ENCODE data around the gene ATAD3C.
"Not testable (repeated sequence)": the region's sequence is repeated elsewhere in the genome, so short reads cannot be mapped to it uniquely, and the experiment has no call there.

The ATAD3C gene

GRCh38 chr1:1513675-1514074, 64.2 kb downstream of the ATAD3C start:
- TF ChIP-seq ZNF157 (tag by site-specific recombination; IDR thresholded peaks at IDR 0.05) = peak; percentile 70
- CTCF ChIA-PET; POLR2A ChIA-PET; H3K4me3 ChIP-seq (ENCODE audit: low read depth, low read length); H3K4me1 ChIP-seq (ENCODE audit: control insufficient read depth, insufficient read depth, low read length); H3K9me3 ChIP-seq (ENCODE audit: control insufficient read depth, insufficient read depth, low read depth, low read length); H3K27ac ChIP-seq (ENCODE audit: extremely low read depth, low read depth, low read length): not testable (repeated sequence)
- H3K36me3 ChIP-seq (ENCODE audit: control insufficient read depth in 2 of 2, insufficient read depth in 1 of 2, low read length in 2 of 2) = peaks cover 14 to 35% of the 10 kb centered on the region in 2 experiments; a peak in 2 of 3 replicates

GRCh38 chr1:1514376-1514775, 64.9 kb downstream of the ATAD3C start:
- H3K36me3 ChIP-seq (ENCODE audit: control insufficient read depth in 2 of 2, insufficient read depth in 1 of 2, low read length in 2 of 2) = peaks cover 14 to 37% of the 10 kb centered on the region in 2 experiments; a peak in 2 of 3 replicates
- POLR2A ChIA-PET; H3K4me3 ChIP-seq (ENCODE audit: low read depth, low read length); H3K4me1 ChIP-seq (ENCODE audit: control insufficient read depth, insufficient read depth, low read length); CTCF ChIA-PET; H3K27ac ChIP-seq (ENCODE audit: extremely low read depth, low read depth, low read length); H3K9me3 ChIP-seq (ENCODE audit: control insufficient read depth, insufficient read depth, low read depth, low read length): not testable (repeated sequence)

GRCh38 chr1:1516923-1517322, 67.4 kb downstream of the ATAD3C start:
- CTCF ChIA-PET, POLR2A ChIA-PET: not testable (repeated sequence)

DNA sequence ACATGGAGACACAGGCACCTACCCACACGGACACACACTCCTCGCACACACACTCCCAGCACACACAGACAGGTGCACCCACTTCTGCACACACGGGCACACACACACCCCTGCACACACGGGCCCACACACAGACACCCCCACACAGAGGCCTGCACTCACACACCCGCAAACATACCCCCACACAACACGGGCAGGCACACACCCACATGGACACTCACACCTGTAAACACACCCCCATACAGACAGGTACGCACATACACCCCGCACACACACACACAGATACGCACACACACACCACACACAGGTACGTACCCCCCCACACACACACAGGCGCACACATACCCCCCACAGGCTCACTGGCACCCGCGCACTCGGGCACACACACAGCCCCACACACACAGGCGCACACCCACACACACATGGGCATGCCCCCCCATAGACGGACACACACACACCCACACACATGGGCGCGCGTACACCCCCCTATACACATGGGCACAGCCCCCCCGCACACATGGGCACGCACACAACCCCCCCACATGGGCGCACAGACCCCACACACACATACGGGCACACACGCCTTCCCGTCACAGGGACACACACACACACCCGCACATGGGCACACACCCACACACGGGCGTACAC, 68.6 kb downstream of the ATAD3C start:
- Histone ChIP-seq H3K4me3 (ENCODE audit: low read depth, low read length) (no peak overlapping the region), H3K4me1 (ENCODE audit: control insufficient read depth, insufficient read depth, low read length) (no peaks in the 10 kb centered on the region), H3K9me3 (ENCODE audit: control insufficient read depth, insufficient read depth, low read depth, low read length) (no peaks in the 10 kb centered on the region), H3K36me3 (ENCODE audit: control insufficient read depth in 2 of 2, insufficient read depth in 1 of 2, low read length in 2 of 2) (peaks cover 22 to 70% of the 10 kb centered on the region in 2 experiments; a peak in 2 of 3 replicates), H3K27ac (ENCODE audit: extremely low read depth, low read depth, low read length) (no peak overlapping the region)
- TF ChIP-seq ZNF398 (tag by site-specific recombination; IDR thresholded peaks at IDR 0.05) (0 out of 2 replicates have a peak, but pooled peaks have one; percentile 10), ZSCAN4 (tag by site-specific recombination; IDR thresholded peaks at IDR 0.05) (peak; percentile 95), KLF9 (tag by site-specific recombination; IDR thresholded peaks at IDR 0.05; ENCODE audit: low read depth) (0 out of 2 replicates have a peak, but pooled peaks have one; percentile 14), SCRT2 (tag by site-specific recombination; IDR thresholded peaks at IDR 0.05) (no peak), SP3 (tag by site-specific recombination; IDR thresholded peaks at IDR 0.05) (no peak), AEBP2 (tag by site-specific recombination; IDR thresholded peaks at IDR 0.05; ENCODE audit: borderline replicate concordance) (no peak), ZFHX2 (tag by site-specific recombination; conservative IDR thresholded peaks at IDR 0.05) (peak; percentile 88), OVOL3 (tag by site-specific recombination; IDR thresholded peaks at IDR 0.05) (no peak), EGR2 (tag by site-specific recombination; IDR thresholded peaks at IDR 0.05; ENCODE audit: low read depth) (peak; percentile 95), KLF16 (tag by site-specific recombination; IDR thresholded peaks at IDR 0.05) (no peak), ZNF529 (tag by site-specific recombination; IDR thresholded peaks at IDR 0.05; ENCODE audit: insufficient replicate concordance) (no peak), ZNF785 (tag by site-specific recombination; IDR thresholded peaks at IDR 0.05) (0 out of 2 replicates have a peak, but pooled peaks have one; percentile 24), ZNF132 (tag by site-specific recombination; IDR thresholded peaks at IDR 0.05; ENCODE audit: borderline replicate concordance) (no peak), ZNF747 (tag by site-specific recombination; IDR thresholded peaks at IDR 0.05) (no peak)
- TF ChIP-seq, protein P1, sequence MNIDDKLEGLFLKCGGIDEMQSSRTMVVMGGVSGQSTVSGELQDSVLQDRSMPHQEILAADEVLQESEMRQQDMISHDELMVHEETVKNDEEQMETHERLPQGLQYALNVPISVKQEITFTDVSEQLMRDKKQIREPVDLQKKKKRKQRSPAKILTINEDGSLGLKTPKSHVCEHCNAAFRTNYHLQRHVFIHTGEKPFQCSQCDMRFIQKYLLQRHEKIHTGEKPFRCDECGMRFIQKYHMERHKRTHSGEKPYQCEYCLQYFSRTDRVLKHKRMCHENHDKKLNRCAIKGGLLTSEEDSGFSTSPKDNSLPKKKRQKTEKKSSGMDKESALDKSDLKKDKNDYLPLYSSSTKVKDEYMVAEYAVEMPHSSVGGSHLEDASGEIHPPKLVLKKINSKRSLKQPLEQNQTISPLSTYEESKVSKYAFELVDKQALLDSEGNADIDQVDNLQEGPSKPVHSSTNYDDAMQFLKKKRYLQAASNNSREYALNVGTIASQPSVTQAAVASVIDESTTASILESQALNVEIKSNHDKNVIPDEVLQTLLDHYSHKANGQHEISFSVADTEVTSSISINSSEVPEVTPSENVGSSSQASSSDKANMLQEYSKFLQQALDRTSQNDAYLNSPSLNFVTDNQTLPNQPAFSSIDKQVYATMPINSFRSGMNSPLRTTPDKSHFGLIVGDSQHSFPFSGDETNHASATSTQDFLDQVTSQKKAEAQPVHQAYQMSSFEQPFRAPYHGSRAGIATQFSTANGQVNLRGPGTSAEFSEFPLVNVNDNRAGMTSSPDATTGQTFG (tag by site-specific recombination; IDR thresholded peaks at IDR 0.05; ENCODE audit: borderline replicate concordance) = no peak
- TF ChIP-seq, protein P2, sequence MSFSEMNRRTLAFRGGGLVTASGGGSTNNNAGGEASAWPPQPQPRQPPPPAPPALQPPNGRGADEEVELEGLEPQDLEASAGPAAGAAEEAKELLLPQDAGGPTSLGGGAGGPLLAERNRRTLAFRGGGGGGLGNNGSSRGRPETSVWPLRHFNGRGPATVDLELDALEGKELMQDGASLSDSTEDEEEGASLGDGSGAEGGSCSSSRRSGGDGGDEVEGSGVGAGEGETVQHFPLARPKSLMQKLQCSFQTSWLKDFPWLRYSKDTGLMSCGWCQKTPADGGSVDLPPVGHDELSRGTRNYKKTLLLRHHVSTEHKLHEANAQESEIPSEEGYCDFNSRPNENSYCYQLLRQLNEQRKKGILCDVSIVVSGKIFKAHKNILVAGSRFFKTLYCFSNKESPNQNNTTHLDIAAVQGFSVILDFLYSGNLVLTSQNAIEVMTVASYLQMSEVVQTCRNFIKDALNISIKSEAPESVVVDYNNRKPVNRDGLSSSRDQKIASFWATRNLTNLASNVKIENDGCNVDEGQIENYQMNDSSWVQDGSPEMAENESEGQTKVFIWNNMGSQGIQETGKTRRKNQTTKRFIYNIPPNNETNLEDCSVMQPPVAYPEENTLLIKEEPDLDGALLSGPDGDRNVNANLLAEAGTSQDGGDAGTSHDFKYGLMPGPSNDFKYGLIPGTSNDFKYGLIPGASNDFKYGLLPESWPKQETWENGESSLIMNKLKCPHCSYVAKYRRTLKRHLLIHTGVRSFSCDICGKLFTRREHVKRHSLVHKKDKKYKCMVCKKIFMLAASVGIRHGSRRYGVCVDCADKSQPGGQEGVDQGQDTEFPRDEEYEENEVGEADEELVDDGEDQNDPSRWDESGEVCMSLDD (tag by site-specific recombination; IDR thresholded peaks at IDR 0.05) = 0 out of 2 replicates have a peak, but pooled peaks have one; percentile 22
- ChIA-PET POLR2A (no interaction called here), CTCF (no interaction called here)

More at GRCh38 chr1:1516923-1517322, 67.4 kb downstream of the ATAD3C start:
- H3K9me3 ChIP-seq (ENCODE audit: control insufficient read depth, insufficient read depth, low read depth, low read length); H3K27ac ChIP-seq (ENCODE audit: extremely low read depth, low read depth, low read length); H3K4me3 ChIP-seq (ENCODE audit: low read depth, low read length); H3K4me1 ChIP-seq (ENCODE audit: control insufficient read depth, insufficient read depth, low read length): not testable (repeated sequence)
- H3K36me3 ChIP-seq (ENCODE audit: control insufficient read depth in 2 of 2, insufficient read depth in 1 of 2, low read length in 2 of 2) = peaks cover 19 to 59% of the 10 kb centered on the region in 2 experiments; a peak in 2 of 3 replicates

Data from HEK293 (cell line).